K562 (cell line): Measurements from ENCODE around the gene BEST2. TPM values are rescaled to one million over a fixed set of nuclear protein-coding genes. Genes with fewer than 3 reads are reported as not detected.
A peak's percentile ranks its signal among the peaks of the same experiment; 100 is the strongest.

Experiments used
- CBX5 ChIP-seq: IDR thresholded peaks from 2 replicates; pipeline ENCODE4 v1.6.1; 2014; ENCODE audit warnings: low read depth, borderline replicate concordance
- CHAMP1 ChIP-seq: fragments of 450-650 bp; IDR thresholded peaks from 2 replicates; pipeline ENCODE4 v1.6.1; 2016; ENCODE audit warnings: mild to moderate bottlenecking
- ERF ChIP-seq: fragments of 450-650 bp; formaldehyde crosslinking; IDR thresholded peaks from 2 replicates; pipeline ENCODE4 v1.4.0; 2020; ENCODE audit warnings: mild to moderate bottlenecking, mixed read lengths
- GABPA ChIP-seq: fragments of 200-800 bp; sonication (Bioruptor generic); conservative IDR thresholded peaks from 2 replicates; pipeline ENCODE4 v1.6.1; 2016; ENCODE audit warnings: low read depth, missing genetic modification characterization, missing compliant biosample characterization
- KHSRP ChIP-seq: fragments of 450-650 bp; IDR thresholded peaks from 2 replicates; pipeline ENCODE4 v1.6.1; 2017
- KLF16 ChIP-seq: IDR thresholded peaks from 2 replicates; pipeline ENCODE4 v1.6.1; 2016; ENCODE audit warnings: antibody characterized with exemption
- KLF6 ChIP-seq: fragments of 250-450 bp; sonication (Bioruptor Pico); IDR thresholded peaks from 2 replicates; pipeline ENCODE4 v1.4.0; 2020; ENCODE audit warnings: mild to moderate bottlenecking, moderate library complexity, borderline replicate concordance
- MLLT1 ChIP-seq, 2 experiments: fragments of 450-650 bp; IDR thresholded peaks; 2 replicates each; pipeline ENCODE4 v1.6.1; 2016
- NONO ChIP-seq, 2 experiments: fragments of 200-400 bp in 1 of 2; fragments of 450-650 bp in 1 of 2; formaldehyde crosslinking in 1 of 2; IDR thresholded peaks; 2 replicates each; pipeline ENCODE4 v1.6.1; 2017; ENCODE audit warnings: low read depth in 2 of 2, mild to moderate bottlenecking in 2 of 2, moderate library complexity in 2 of 2, low read length in 1 of 2
- XRCC5 ChIP-seq: fragments of 200-400 bp; formaldehyde crosslinking; IDR thresholded peaks from 2 replicates; pipeline ENCODE4 v1.6.1; 2017; ENCODE audit warnings: low read depth, mild to moderate bottlenecking, low read length
- ZBTB2 ChIP-seq: fragments of 450-650 bp; IDR thresholded peaks from 2 replicates; pipeline ENCODE4 v1.6.1; 2016; ENCODE audit warnings: antibody characterized with exemption
- ZBTB49 ChIP-seq: sonication (generic); formaldehyde crosslinking; IDR thresholded peaks from 2 replicates; pipeline ENCODE4 v1.8.0; 2022; ENCODE audit warnings: missing genetic modification reagents, mild to moderate bottlenecking, borderline replicate concordance
- ZC3H4 ChIP-seq: sonication (generic); formaldehyde crosslinking; IDR thresholded peaks from 2 replicates; pipeline ENCODE4 v1.9.0; 2021; ENCODE audit warnings: missing genetic modification reagents, borderline replicate concordance
- ZC3H8 ChIP-seq: fragments of 450-650 bp; IDR thresholded peaks from 2 replicates; pipeline ENCODE4 v1.6.1; 2017
- ZNF398 ChIP-seq: fragments of 250-450 bp; sonication (Bioruptor Pico); IDR thresholded peaks from 2 replicates; pipeline ENCODE4 v1.8.0; 2021; ENCODE audit warnings: moderate library complexity, mild to moderate bottlenecking, inconsistent platforms
- polyA plus RNA-seq, 8 experiments: library from polyadenylated mRNA; depleted of rRNA in 4 of 8; stranded (reverse) in 5 of 8; unstranded in 3 of 8; fragments of >200 nt; fragmentation: Nextera tagmentation in 2 of 8; fragmentation: Illumina TruSeq in 1 of 8; extraction: Ambion mirVana in 2 of 8; extraction: Trizol in 1 of 8; gene quantifications; 2 replicates each; pipeline versions ENCODE4 v1.2.1 to v1.2.3, GENCODE V29; 2011 to 2014; ENCODE audit warnings: inconsistent platforms in 1 of 8, missing spikeins in 1 of 8
- total RNA-seq, 7 experiments: library from RNA; depleted of rRNA in 6 of 7; stranded (reverse); fragments of >200 nt in 6 of 7; fragmentation: Illumina TruSeq in 2 of 7; extraction: Trizol in 2 of 7; gene quantifications; 2 replicates each; pipeline versions ENCODE4 v1.2.1 to v1.2.3, GENCODE V29; 2011 to 2021; ENCODE audit warnings: low replicate concordance in 1 of 7

Gene BEST2
- total and polyA plus RNA-seq, 9 of the 15 experiments (the other 6 are each of a cell fraction or from before 2014, with no cell fraction given) = not detected

- TF ChIP-seq CHAMP1 = no peak
- no peak for TF ChIP-seq CBX5
- TF ChIP-seq XRCC5 = peak; percentile 71; the same call in 1 of the 2 replicates
- no peak; the same call in 1 of the 2 replicates for TF ChIP-seq KLF6 (CRISPR knock-in tag)
- peak in 1 of 2 experiments; percentile 99; a peak in 2 of 4 replicates for TF ChIP-seq NONO (IDR thresholded peaks at IDR 0.05; ENCODE audit: low read depth in 2 of 2, low read length in 1 of 2)
- TF ChIP-seq KHSRP = no peak
- TF ChIP-seq ERF (CRISPR knock-in tag) = 0 out of 2 replicates have a peak, but pooled peaks have one; percentile 7
- no peak for TF ChIP-seq ZBTB2
- no peak for TF ChIP-seq MLLT1 (IDR thresholded peaks at IDR 0.05)
- TF ChIP-seq GABPA (tag) = peak; percentile 88
- TF ChIP-seq ZC3H4 = no peak
- TF ChIP-seq ZBTB49 (CRISPR knock-in tag) = no peak
- no peak for TF ChIP-seq KLF16
- no peak for TF ChIP-seq ZC3H8
- TF ChIP-seq ZNF398 = no peak
Observed at GRCh38 chr19:12789904-12790619, 38.5 kb downstream of the BEST2 start (continued).
